ENCODE results near the gene CLRN1.
"Not testable (repeated sequence)": the region's sequence is repeated elsewhere in the genome, so short reads cannot be mapped to it uniquely, and the experiment has no call there.

Gene CLRN1

GRCh38 chr3:151003768-151004134 is 31.2 kb upstream of the CLRN1 start:
- Histone ChIP-seq H3K4me3 (ENCODE audit: insufficient read depth, low read depth, low read length, poor library complexity, severe bottlenecking) (no peak overlapping the region), H3K27ac (ENCODE audit: insufficient read depth, low read length, poor library complexity, severe bottlenecking) (no peak overlapping the region), H3K4me1 (ENCODE audit: control insufficient read depth, insufficient read depth, low read length, poor library complexity, severe bottlenecking) (no peaks in the 10 kb centered on the region), H3K36me3 (ENCODE audit: control insufficient read depth, insufficient read depth, low read length) (no peaks in the 10 kb centered on the region), H3K9me3 (ENCODE audit: control insufficient read depth, low read length) (no peaks in the 10 kb centered on the region), H3K27me3 (replicated peaks; ENCODE audit: control insufficient read depth, insufficient read depth, low read length, poor library complexity, severe bottlenecking) (no peaks in the 10 kb centered on the region)
- DNase-seq: no peak

- H3K36me3 ChIP-seq (ENCODE audit: control insufficient read depth, insufficient read depth, low read length): no peaks in the 10 kb centered on the region
- DNase-seq: no peak
- H3K9me3 ChIP-seq (ENCODE audit: control insufficient read depth, low read length): no peaks in the 10 kb centered on the region
- H3K4me3 ChIP-seq (ENCODE audit: insufficient read depth, low read depth, low read length, poor library complexity, severe bottlenecking): no peak overlapping the region
- no peak overlapping the region for H3K27ac ChIP-seq (ENCODE audit: insufficient read depth, low read length, poor library complexity, severe bottlenecking)
- H3K27me3 ChIP-seq (replicated peaks; ENCODE audit: control insufficient read depth, insufficient read depth, low read length, poor library complexity, severe bottlenecking): no peaks in the 10 kb centered on the region
- no peaks in the 10 kb centered on the region for H3K4me1 ChIP-seq (ENCODE audit: control insufficient read depth, insufficient read depth, low read length, poor library complexity, severe bottlenecking)
These were observed 30.7 kb upstream of the CLRN1 start for GRCh38 chr3:151003029-151003767.

GRCh38 chr3:151002003-151002981 is 29.8 kb upstream of the CLRN1 start:
- Histone ChIP-seq H3K4me1 (ENCODE audit: control insufficient read depth, insufficient read depth, low read length, poor library complexity, severe bottlenecking) (no peaks in the 10 kb centered on the region), H3K27ac (ENCODE audit: insufficient read depth, low read length, poor library complexity, severe bottlenecking) (no peak overlapping the region), H3K9me3 (ENCODE audit: control insufficient read depth, low read length) (no peaks in the 10 kb centered on the region), H3K27me3 (replicated peaks; ENCODE audit: control insufficient read depth, insufficient read depth, low read length, poor library complexity, severe bottlenecking) (no peaks in the 10 kb centered on the region), H3K4me3 (ENCODE audit: insufficient read depth, low read depth, low read length, poor library complexity, severe bottlenecking) (no peak overlapping the region), H3K36me3 (ENCODE audit: control insufficient read depth, insufficient read depth, low read length) (no peaks in the 10 kb centered on the region)
- no peak for DNase-seq

GRCh38 chr3:150998996-150999395 is 26.5 kb upstream of the CLRN1 start:
- H3K9me3 ChIP-seq (ENCODE audit: control insufficient read depth, low read length): no peaks in the 10 kb centered on the region
- H3K4me3 ChIP-seq (ENCODE audit: insufficient read depth, low read depth, low read length, poor library complexity, severe bottlenecking): no peak overlapping the region
- H3K36me3 ChIP-seq (ENCODE audit: control insufficient read depth, insufficient read depth, low read length): no peaks in the 10 kb centered on the region
- no peaks in the 10 kb centered on the region for H3K4me1 ChIP-seq (ENCODE audit: control insufficient read depth, insufficient read depth, low read length, poor library complexity, severe bottlenecking)
- no peak for DNase-seq
- no peaks in the 10 kb centered on the region for H3K27me3 ChIP-seq (replicated peaks; ENCODE audit: control insufficient read depth, insufficient read depth, low read length, poor library complexity, severe bottlenecking)
- no peak overlapping the region for H3K27ac ChIP-seq (ENCODE audit: insufficient read depth, low read length, poor library complexity, severe bottlenecking)

GRCh38 chr3:150996731-150997130 is 24.2 kb upstream of the CLRN1 start:
- no peaks in the 10 kb centered on the region for H3K9me3 ChIP-seq (ENCODE audit: control insufficient read depth, low read length)
- no peaks in the 10 kb centered on the region for H3K36me3 ChIP-seq (ENCODE audit: control insufficient read depth, insufficient read depth, low read length)
- H3K4me1 ChIP-seq (ENCODE audit: control insufficient read depth, insufficient read depth, low read length, poor library complexity, severe bottlenecking): no peaks in the 10 kb centered on the region
- H3K27me3 ChIP-seq (replicated peaks; ENCODE audit: control insufficient read depth, insufficient read depth, low read length, poor library complexity, severe bottlenecking): no peaks in the 10 kb centered on the region
- no peak for DNase-seq
- no peak overlapping the region for H3K27ac ChIP-seq (ENCODE audit: insufficient read depth, low read length, poor library complexity, severe bottlenecking)
- no peak overlapping the region for H3K4me3 ChIP-seq (ENCODE audit: insufficient read depth, low read depth, low read length, poor library complexity, severe bottlenecking)

- no peaks in the 10 kb centered on the region for H3K27me3 ChIP-seq (replicated peaks; ENCODE audit: control insufficient read depth, insufficient read depth, low read length, poor library complexity, severe bottlenecking)
- no peaks in the 10 kb centered on the region for H3K36me3 ChIP-seq (ENCODE audit: control insufficient read depth, insufficient read depth, low read length)
- H3K4me3 ChIP-seq (ENCODE audit: insufficient read depth, low read depth, low read length, poor library complexity, severe bottlenecking): no peak overlapping the region
- no peak overlapping the region for H3K27ac ChIP-seq (ENCODE audit: insufficient read depth, low read length, poor library complexity, severe bottlenecking)
- no peaks in the 10 kb centered on the region for H3K4me1 ChIP-seq (ENCODE audit: control insufficient read depth, insufficient read depth, low read length, poor library complexity, severe bottlenecking)
- no peak for DNase-seq
- H3K9me3 ChIP-seq (ENCODE audit: control insufficient read depth, low read length): no peaks in the 10 kb centered on the region
These were observed 23.0 kb upstream of the CLRN1 start for GRCh38 chr3:150995510-150995909.

GRCh38 chr3:150989208-150989607 is 16.7 kb upstream of the CLRN1 start:
- Histone ChIP-seq H3K27ac (ENCODE audit: insufficient read depth, low read length, poor library complexity, severe bottlenecking) (no peak overlapping the region), H3K4me1 (ENCODE audit: control insufficient read depth, insufficient read depth, low read length, poor library complexity, severe bottlenecking) (no peaks in the 10 kb centered on the region), H3K9me3 (ENCODE audit: control insufficient read depth, low read length) (no peaks in the 10 kb centered on the region), H3K27me3 (replicated peaks; ENCODE audit: control insufficient read depth, insufficient read depth, low read length, poor library complexity, severe bottlenecking) (no peaks in the 10 kb centered on the region), H3K36me3 (ENCODE audit: control insufficient read depth, insufficient read depth, low read length) (no peaks in the 10 kb centered on the region), H3K4me3 (ENCODE audit: insufficient read depth, low read depth, low read length, poor library complexity, severe bottlenecking) (no peak overlapping the region)
- DNase-seq: no peak

- not testable (repeated sequence) for H3K36me3 ChIP-seq (ENCODE audit: control insufficient read depth, insufficient read depth, low read length); H3K4me1 ChIP-seq (ENCODE audit: control insufficient read depth, insufficient read depth, low read length, poor library complexity, severe bottlenecking); H3K27ac ChIP-seq (ENCODE audit: insufficient read depth, low read length, poor library complexity, severe bottlenecking); DNase-seq; H3K27me3 ChIP-seq (replicated peaks; ENCODE audit: control insufficient read depth, insufficient read depth, low read length, poor library complexity, severe bottlenecking); H3K9me3 ChIP-seq (ENCODE audit: control insufficient read depth, low read length); H3K4me3 ChIP-seq (ENCODE audit: insufficient read depth, low read depth, low read length, poor library complexity, severe bottlenecking)
These were observed 15.9 kb upstream of the CLRN1 start for GRCh38 chr3:150988395-150988794.

GRCh38 chr3:150985711-150986110 is 13.2 kb upstream of the CLRN1 start:
- no peaks in the 10 kb centered on the region for H3K9me3 ChIP-seq (ENCODE audit: control insufficient read depth, low read length)
- H3K27me3 ChIP-seq (replicated peaks; ENCODE audit: control insufficient read depth, insufficient read depth, low read length, poor library complexity, severe bottlenecking): no peaks in the 10 kb centered on the region
- H3K4me3 ChIP-seq (ENCODE audit: insufficient read depth, low read depth, low read length, poor library complexity, severe bottlenecking): no peak overlapping the region
- DNase-seq: no peak
- H3K27ac ChIP-seq (ENCODE audit: insufficient read depth, low read length, poor library complexity, severe bottlenecking): no peak overlapping the region
- H3K36me3 ChIP-seq (ENCODE audit: control insufficient read depth, insufficient read depth, low read length): no peaks in the 10 kb centered on the region
- no peaks in the 10 kb centered on the region for H3K4me1 ChIP-seq (ENCODE audit: control insufficient read depth, insufficient read depth, low read length, poor library complexity, severe bottlenecking)

GRCh38 chr3:150984066-150984465 is 11.5 kb upstream of the CLRN1 start:
- Histone ChIP-seq H3K27me3 (replicated peaks; ENCODE audit: control insufficient read depth, insufficient read depth, low read length, poor library complexity, severe bottlenecking) (no peaks in the 10 kb centered on the region), H3K4me3 (ENCODE audit: insufficient read depth, low read depth, low read length, poor library complexity, severe bottlenecking) (no peak overlapping the region), H3K9me3 (ENCODE audit: control insufficient read depth, low read length) (no peaks in the 10 kb centered on the region), H3K4me1 (ENCODE audit: control insufficient read depth, insufficient read depth, low read length, poor library complexity, severe bottlenecking) (no peaks in the 10 kb centered on the region), H3K27ac (ENCODE audit: insufficient read depth, low read length, poor library complexity, severe bottlenecking) (no peak overlapping the region), H3K36me3 (ENCODE audit: control insufficient read depth, insufficient read depth, low read length) (no peaks in the 10 kb centered on the region)
- DNase-seq: no peak
